Astrocyte of the spinal cord (primary cell): ENCODE data around the gene BAX.

Experiments used
- DNase-seq: peaks from one replicate; pipeline ENCODE4 v3.0.0; 2011; ENCODE audit warnings: low read depth, low spot score
- H3K4me3 ChIP-seq: 2 replicates; pipeline ENCODE4 v1.5.1; 2011; ENCODE audit warnings: low read depth, mild to moderate bottlenecking, low read length, moderate library complexity
- in situ Hi-C: cut with HindIII; loops from 2 replicates; pipeline ENCODE4 v1.10.0; 2017; ENCODE audit warnings: low sequenced_read_pairs
- TF ChIP-seq, protein P1 (sequence below): IDR thresholded peaks from 2 replicates; pipeline ENCODE4 v1.5.1; 2012; ENCODE audit warnings: low read depth, mild to moderate bottlenecking, low read length, inconsistent platforms

Gene BAX

GRCh38 chr19:48953141-48953540 lies 1.5 kb upstream of the BAX start:
- TF ChIP-seq, protein P1, sequence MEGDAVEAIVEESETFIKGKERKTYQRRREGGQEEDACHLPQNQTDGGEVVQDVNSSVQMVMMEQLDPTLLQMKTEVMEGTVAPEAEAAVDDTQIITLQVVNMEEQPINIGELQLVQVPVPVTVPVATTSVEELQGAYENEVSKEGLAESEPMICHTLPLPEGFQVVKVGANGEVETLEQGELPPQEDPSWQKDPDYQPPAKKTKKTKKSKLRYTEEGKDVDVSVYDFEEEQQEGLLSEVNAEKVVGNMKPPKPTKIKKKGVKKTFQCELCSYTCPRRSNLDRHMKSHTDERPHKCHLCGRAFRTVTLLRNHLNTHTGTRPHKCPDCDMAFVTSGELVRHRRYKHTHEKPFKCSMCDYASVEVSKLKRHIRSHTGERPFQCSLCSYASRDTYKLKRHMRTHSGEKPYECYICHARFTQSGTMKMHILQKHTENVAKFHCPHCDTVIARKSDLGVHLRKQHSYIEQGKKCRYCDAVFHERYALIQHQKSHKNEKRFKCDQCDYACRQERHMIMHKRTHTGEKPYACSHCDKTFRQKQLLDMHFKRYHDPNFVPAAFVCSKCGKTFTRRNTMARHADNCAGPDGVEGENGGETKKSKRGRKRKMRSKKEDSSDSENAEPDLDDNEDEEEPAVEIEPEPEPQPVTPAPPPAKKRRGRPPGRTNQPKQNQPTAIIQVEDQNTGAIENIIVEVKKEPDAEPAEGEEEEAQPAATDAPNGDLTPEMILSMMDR: no peak
- DNase-seq: no peak
- H3K4me3 ChIP-seq: no peak overlapping the region
- in situ Hi-C loops: no loop called here

DNA sequence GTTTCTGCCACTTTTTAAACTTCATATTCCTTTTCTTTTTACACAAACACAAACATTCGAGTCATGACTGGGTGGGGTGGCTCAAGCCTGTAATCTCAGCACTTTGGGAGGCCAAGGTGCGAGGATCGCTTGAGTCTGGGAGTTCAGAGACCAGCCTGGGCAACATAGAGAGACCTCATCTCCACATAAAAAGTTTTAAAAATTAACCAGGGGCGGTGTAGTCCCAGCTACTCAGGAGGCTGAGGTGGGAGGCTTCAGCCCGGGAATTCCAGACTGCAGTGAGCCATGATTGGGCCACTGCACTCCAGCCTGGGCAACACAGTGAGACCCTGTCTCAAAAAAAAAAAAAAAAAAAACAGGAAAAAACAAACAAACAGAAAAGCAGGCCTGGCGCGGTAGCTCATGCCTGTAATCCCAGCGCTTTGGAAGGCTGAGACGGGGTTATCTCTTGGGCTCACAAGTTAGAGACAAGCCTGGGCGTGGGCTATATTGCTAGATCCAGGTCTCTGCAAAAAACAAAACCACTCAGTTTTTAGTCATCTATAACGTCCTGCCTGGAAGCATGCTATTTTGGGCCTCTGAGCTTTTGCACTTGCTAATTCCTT lies 583 bp upstream of the BAX start:
- TF ChIP-seq, protein P1: no peak
- in situ Hi-C loops: no loop called here
- H3K4me3 ChIP-seq: peak overlapping the region; percentile 99
- no peak for DNase-seq

DNA sequence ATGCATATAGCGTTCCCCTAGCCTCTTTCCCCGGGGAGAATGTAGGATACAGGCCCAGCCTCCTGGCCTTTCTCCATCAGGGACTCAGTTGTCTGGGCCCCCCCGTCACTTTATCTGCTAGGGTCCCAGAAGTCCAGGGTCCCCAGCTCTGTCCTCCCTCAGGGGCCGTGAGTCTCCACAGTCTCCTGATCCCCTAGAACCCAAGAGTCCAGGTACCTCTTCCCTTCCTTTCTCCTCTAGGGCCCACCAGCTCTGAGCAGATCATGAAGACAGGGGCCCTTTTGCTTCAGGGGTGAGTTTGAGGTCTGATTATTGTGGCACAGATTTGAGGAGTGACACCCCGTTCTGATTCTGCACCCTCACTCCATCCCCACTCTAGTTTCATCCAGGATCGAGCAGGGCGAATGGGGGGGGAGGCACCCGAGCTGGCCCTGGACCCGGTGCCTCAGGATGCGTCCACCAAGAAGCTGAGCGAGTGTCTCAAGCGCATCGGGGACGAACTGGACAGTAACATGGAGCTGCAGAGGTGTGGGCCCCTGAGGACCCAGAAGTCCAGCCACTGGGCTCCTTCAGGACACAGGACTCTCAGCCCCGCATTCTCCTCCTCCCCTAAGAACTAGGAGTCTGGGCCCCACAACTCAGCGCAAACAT lies 758 bp downstream of the BAX start:
- TF ChIP-seq, protein P1: no peak
- peak overlapping the region; percentile 99 for H3K4me3 ChIP-seq
- DNase-seq: no peak
- in situ Hi-C loops: no loop called here

GRCh38 chr19:48958006-48958405 lies 3.3 kb downstream of the BAX start:
- TF ChIP-seq, protein P1: no peak
- in situ Hi-C loops: no loop called here
- no peak for DNase-seq
- no peak overlapping the region for H3K4me3 ChIP-seq

GRCh38 chr19:48959341-48960239 lies 4.9 kb downstream of the BAX start:
- H3K4me3 ChIP-seq: no peak overlapping the region
- DNase-seq: no peak
- TF ChIP-seq, protein P1: no peak
- in situ Hi-C loops: no loop called here

GRCh38 chr19:48961051-48961649 lies 6.5 kb downstream of the BAX start:
- in situ Hi-C loops: no loop called here
- no peak for DNase-seq
- H3K4me3 ChIP-seq: no peak overlapping the region
- TF ChIP-seq, protein P1: no peak
